GM23338 (cell line): ENCODE data around the gene SEM1.

Experiments
- CREB1 ChIP-seq: fragments of 250-450 bp; sonication (Bioruptor Pico); IDR thresholded peaks from 2 replicates; pipeline ENCODE4 v1.5.0; 2020; ENCODE audit warnings: low read depth, mild to moderate bottlenecking, moderate library complexity
- CTCF ChIP-seq, 2 experiments: fragments of 200-600 bp in 1 of 2; sonication (generic) in 1 of 2; conservative IDR thresholded peaks; 2 replicates each; pipeline versions ENCODE4 v1.5.1 to v1.6.1; 2016 to 2017; ENCODE audit warnings: antibody characterized with exemption in 2 of 2, low read depth in 2 of 2, mild to moderate bottlenecking in 2 of 2, moderate library complexity in 1 of 2
- ETS1 ChIP-seq: IDR thresholded peaks from 2 replicates; pipeline ENCODE4 v1.6.1; 2016; ENCODE audit warnings: antibody characterized with exemption
- EZH2 ChIP-seq: fragments of 200-600 bp; sonication (generic); IDR thresholded peaks from one replicate; pipeline ENCODE4 v1.8.0; 2017; ENCODE audit warnings: antibody characterized with exemption, mild to moderate bottlenecking, low read depth; ENCODE audit not compliant: unreplicated experiment
- EZH2phosphoT487 ChIP-seq: fragments of 200-600 bp; sonication (generic); IDR thresholded peaks from one replicate; pipeline ENCODE4 v1.8.1; 2018; ENCODE audit warnings: antibody characterized with exemption; ENCODE audit not compliant: unreplicated experiment
- NANOG ChIP-seq: IDR thresholded peaks from 2 replicates; pipeline ENCODE4 v1.6.1; 2016; ENCODE audit warnings: antibody characterized with exemption, borderline replicate concordance
- POLR2AphosphoS5 ChIP-seq: IDR thresholded peaks from 2 replicates; pipeline ENCODE4 v1.6.1; 2016; ENCODE audit warnings: antibody characterized with exemption, low read depth
- REST ChIP-seq: IDR thresholded peaks from one replicate; pipeline ENCODE4 v1.6.1; 2018; ENCODE audit warnings: antibody characterized with exemption; ENCODE audit not compliant: unreplicated experiment
- STAT1 ChIP-seq: IDR thresholded peaks from one replicate; pipeline ENCODE4 v1.6.1; 2016; ENCODE audit warnings: antibody characterized with exemption; ENCODE audit not compliant: unreplicated experiment
- ZNF114 ChIP-seq: fragments of 250-450 bp; sonication (Bioruptor Pico); IDR thresholded peaks from 2 replicates; pipeline ENCODE4 v1.5.0; 2020; ENCODE audit warnings: mild to moderate bottlenecking, moderate library complexity
- ZNF331 ChIP-seq: fragments of 250-450 bp; sonication (Bioruptor Pico); IDR thresholded peaks from 2 replicates; pipeline ENCODE4 v1.5.0; 2020; ENCODE audit warnings: low read depth, mild to moderate bottlenecking, moderate library complexity
- ZNF462 ChIP-seq: fragments of 250-450 bp; sonication (Bioruptor Pico); IDR thresholded peaks from 2 replicates; pipeline ENCODE4 v1.5.0; 2020; ENCODE audit warnings: mild to moderate bottlenecking, moderate library complexity

GRCh38 chr7:96669812-96670211 is 39.8 kb downstream of the SEM1 start:
- TF ChIP-seq CTCF (conservative IDR thresholded peaks at IDR 0.05; ENCODE audit: low read depth in 2 of 2) (no peak), EZH2 (no peak), EZH2phosphoT487 (no peak), POLR2AphosphoS5 (no peak), ETS1 (no peak), REST (no peak), ZNF114 (CRISPR knock-in tag) (no peak), CREB1 (CRISPR knock-in tag) (no peak), NANOG (no peak), ZNF462 (CRISPR knock-in tag) (no peak), ZNF331 (CRISPR knock-in tag) (no peak), STAT1 (no peak)
